HCT116 (cell line): Measurements from ENCODE around the gene IFT122. TPM values are rescaled to one million over a fixed set of nuclear protein-coding genes. Genes with fewer than 3 reads are reported as not detected.

ENCODE experiments used
- ATAC-seq: fragments of 200-7000 bp; cut with Tn5 transposase; 2 replicates; pipeline ENCODE4 v1.9.1; 2020; ENCODE audit warnings: mild to moderate bottlenecking, moderate library complexity
- BruUV-seq: library from RNA; stranded (reverse); fragments of 400-500 nt; replicated peaks from 2 replicates; lab custom pipeline; 2021; lab: Mats Ljungman, UMichigan
- CTCF ChIA-PET: fragments of 300-600 bp; sonication (Branson Sonifier 250); formaldehyde crosslinking; loops from one replicate; lab custom pipeline; 2021; ENCODE audit warnings: antibody characterized with exemption; lab: Charles Lee
- POLR2A ChIA-PET: fragments of 300-600, 350-600 bp; sonication (Branson Sonifier 250); formaldehyde crosslinking; loops from one replicate; lab custom pipeline; 2021; ENCODE audit warnings: antibody characterized with exemption; lab: Charles Lee
- RAD21 ChIA-PET, 2 experiments: fragments of 300-600 bp; sonication (Branson Sonifier 250); formaldehyde crosslinking; loops; one replicate each; lab custom pipeline; 2023; ENCODE audit warnings: low total read pairs in 2 of 2; ENCODE audit not compliant: uncharacterized antibody in 2 of 2, unreplicated experiment in 2 of 2, low non-redundant PET in 1 of 2; lab: Charles Lee
- DNase-seq: peaks from one replicate; pipeline ENCODE4 v3.0.0-alpha.2; 2010; ENCODE audit warnings: low read depth, low spot score
- H2AFZ ChIP-seq: fragments of 200-600 bp; shearing (Covaris generic), sonication (generic); 2 replicates; pipeline ENCODE4 v1.6.1; 2017; ENCODE audit warnings: low read depth, mixed run types, mixed read lengths, antibody characterized with exemption, low read length; ENCODE audit not compliant: poor library complexity, severe bottlenecking
- H3K27ac ChIP-seq: 2 replicates; pipeline ENCODE4 v1.5.1; 2012; ENCODE audit warnings: low read depth, low read length
- H3K27me3 ChIP-seq: fragments of 200-600 bp; sonication (generic); 2 replicates; pipeline ENCODE4 v1.6.1; 2016; ENCODE audit warnings: mixed run types, low read length, mixed read lengths; ENCODE audit not compliant: insufficient read depth
- H3K36me3 ChIP-seq, 2 experiments: fragments of 200-500 bp in 1 of 2; fragments of 200-600 bp in 1 of 2; sonication (Bioruptor generic) in 1 of 2; sonication (generic) in 1 of 2; 2 replicates each; pipeline versions ENCODE4 v1.5.1 to v1.6.1; 2014 to 2016; ENCODE audit warnings: low read length in 2 of 2, inconsistent platforms in 1 of 2, mixed read lengths in 1 of 2, mixed run types in 1 of 2; ENCODE audit not compliant: insufficient read depth in 2 of 2, control insufficient read depth in 1 of 2
- H3K4me1 ChIP-seq, 2 experiments: fragments of 200-600 bp in 1 of 2; sonication (generic) in 1 of 2; 2 replicates each; pipeline versions ENCODE4 v1.5.1 to v1.6.1; 2012 to 2017; ENCODE audit warnings: low read length in 2 of 2, inconsistent platforms in 1 of 2, mild to moderate bottlenecking in 1 of 2, mixed read lengths in 1 of 2, mixed run types in 1 of 2, moderate library complexity in 1 of 2; ENCODE audit not compliant: insufficient read depth in 2 of 2, control insufficient read depth in 1 of 2
- H3K4me2 ChIP-seq: fragments of 200-600 bp; sonication (generic); 2 replicates; pipeline ENCODE4 v1.6.1; 2017; ENCODE audit warnings: mixed run types, low read length, mixed read lengths
- H3K4me3 ChIP-seq, 2 experiments: fragments of 200-600 bp in 1 of 2; sonication (generic) in 1 of 2; replicated peaks in 1 of 2; 2 replicates each; pipeline ENCODE4 v1.5.1; 2011 to 2016; ENCODE audit warnings: low read length in 2 of 2, control low read depth in 1 of 2, low read depth in 1 of 2, mild to moderate bottlenecking in 1 of 2, mixed read lengths in 1 of 2, mixed run types in 1 of 2
- H3K79me2 ChIP-seq: fragments of 200-600 bp; sonication (generic); 2 replicates; pipeline ENCODE4 v1.6.1; 2017; ENCODE audit warnings: mild to moderate bottlenecking, mixed run types, low read length, moderate library complexity, mixed read lengths; ENCODE audit not compliant: insufficient read depth
- H3K9ac ChIP-seq: fragments of 200-600 bp; sonication (generic); 2 replicates; pipeline ENCODE4 v1.6.1; 2016; ENCODE audit warnings: low read length, mixed read lengths
- H3K9me2 ChIP-seq: fragments of 200-600 bp; sonication (generic), shearing (Covaris generic); 2 replicates; pipeline ENCODE4 v1.6.1; 2017; ENCODE audit warnings: mixed run types, mild to moderate bottlenecking, moderate library complexity; ENCODE audit not compliant: insufficient read depth
- H3K9me3 ChIP-seq, 2 experiments: fragments of 200-500 bp in 1 of 2; fragments of 200-600 bp in 1 of 2; sonication (Bioruptor generic) in 1 of 2; sonication (generic) in 1 of 2; 2 replicates each; pipeline ENCODE4 v1.6.1; 2014 to 2017; ENCODE audit warnings: low read length in 2 of 2, mixed read lengths in 2 of 2, inconsistent platforms in 1 of 2, low read depth in 1 of 2, mild to moderate bottlenecking in 1 of 2, mixed run types in 1 of 2, moderate library complexity in 1 of 2; ENCODE audit not compliant: control insufficient read depth in 1 of 2, insufficient read depth in 1 of 2
- H4K20me1 ChIP-seq: fragments of 200-600 bp; sonication (generic), shearing (Covaris generic); 2 replicates; pipeline ENCODE4 v1.6.1; 2017; ENCODE audit warnings: mixed run types, mild to moderate bottlenecking, moderate library complexity; ENCODE audit not compliant: insufficient read depth
- CBX3 ChIP-seq: IDR thresholded peaks from 2 replicates; pipeline ENCODE4 v1.6.1; 2012; ENCODE audit warnings: low read depth
- CEBPB ChIP-seq: IDR thresholded peaks from 2 replicates; pipeline ENCODE4 v1.6.1; 2012; ENCODE audit warnings: low read depth
- ELF1 ChIP-seq: IDR thresholded peaks from 2 replicates; pipeline ENCODE4 v1.6.1; 2012; ENCODE audit warnings: low read depth, borderline replicate concordance
- JUND ChIP-seq: IDR thresholded peaks from 2 replicates; pipeline ENCODE4 v1.6.1; 2012
- MAX ChIP-seq: IDR thresholded peaks from 2 replicates; pipeline ENCODE4 v1.6.1; 2012
- POLR2A ChIP-seq: IDR thresholded peaks from 2 replicates; pipeline ENCODE4 v1.7.0; 2011; ENCODE audit warnings: borderline replicate concordance; ENCODE audit not compliant: insufficient read depth, insufficient read length; ENCODE audit errors: extremely low read depth
- RAD21 ChIP-seq: IDR thresholded peaks from 2 replicates; pipeline ENCODE4 v1.6.1; 2012; ENCODE audit warnings: low read depth, mild to moderate bottlenecking
- SP1 ChIP-seq: IDR thresholded peaks from 2 replicates; pipeline ENCODE4 v1.6.1; 2012; ENCODE audit warnings: low read depth
- SRF ChIP-seq: IDR thresholded peaks from 2 replicates; pipeline ENCODE4 v1.6.1; 2012; ENCODE audit warnings: low read depth
- TCF7L2 ChIP-seq: IDR thresholded peaks from 2 replicates; pipeline ENCODE4 v1.7.0; 2011; ENCODE audit warnings: borderline replicate concordance, inconsistent platforms; ENCODE audit not compliant: insufficient read depth, insufficient read length; ENCODE audit errors: extremely low read depth
- YY1 ChIP-seq: IDR thresholded peaks from 2 replicates; pipeline ENCODE4 v1.6.1; 2011; ENCODE audit warnings: low read length, low read depth, moderate library complexity, mild to moderate bottlenecking; ENCODE audit not compliant: insufficient replicate concordance; ENCODE audit errors: extremely low read depth
- intact Hi-C: fragments of 100-400 bp; cut with micrococcal nuclease; formaldehyde crosslinking; loops from 2 replicates; pipeline ENCODE4 v1.10.0; 2022
- total RNA-seq: library from RNA; stranded (reverse); gene quantifications from one replicate; pipeline ENCODE4 v1.2.1, GENCODE V29; 2021; ENCODE audit not compliant: unreplicated experiment
- TF ChIP-seq, protein P1 (sequence below): IDR thresholded peaks from 2 replicates; pipeline ENCODE4 v1.6.1; 2012; ENCODE audit warnings: low read depth

The IFT122 gene
- total RNA-seq, 1 experiment from 2014 or later = 21.4 TPM

DNA sequence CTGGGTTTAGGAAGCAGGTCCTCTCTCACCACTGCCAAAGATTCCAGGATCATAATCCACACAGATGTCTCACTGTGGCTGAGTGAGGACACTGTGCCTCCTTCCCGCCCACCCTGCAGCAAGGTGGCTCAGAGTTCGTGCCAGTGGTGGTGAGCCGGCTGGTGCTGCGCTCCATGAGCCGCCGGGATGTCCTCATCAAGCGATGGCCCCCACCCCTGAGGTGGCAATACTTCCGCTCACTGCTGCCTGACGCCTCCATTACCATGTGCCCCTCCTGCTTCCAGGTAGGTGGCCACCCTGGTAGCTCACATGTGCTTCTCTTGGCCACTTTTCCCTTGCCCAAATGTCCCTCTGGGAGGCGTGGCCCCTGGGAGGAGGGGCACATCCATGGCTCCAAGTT is 79.4 kb downstream of the IFT122 start (continued):
- TF ChIP-seq, protein P1, sequence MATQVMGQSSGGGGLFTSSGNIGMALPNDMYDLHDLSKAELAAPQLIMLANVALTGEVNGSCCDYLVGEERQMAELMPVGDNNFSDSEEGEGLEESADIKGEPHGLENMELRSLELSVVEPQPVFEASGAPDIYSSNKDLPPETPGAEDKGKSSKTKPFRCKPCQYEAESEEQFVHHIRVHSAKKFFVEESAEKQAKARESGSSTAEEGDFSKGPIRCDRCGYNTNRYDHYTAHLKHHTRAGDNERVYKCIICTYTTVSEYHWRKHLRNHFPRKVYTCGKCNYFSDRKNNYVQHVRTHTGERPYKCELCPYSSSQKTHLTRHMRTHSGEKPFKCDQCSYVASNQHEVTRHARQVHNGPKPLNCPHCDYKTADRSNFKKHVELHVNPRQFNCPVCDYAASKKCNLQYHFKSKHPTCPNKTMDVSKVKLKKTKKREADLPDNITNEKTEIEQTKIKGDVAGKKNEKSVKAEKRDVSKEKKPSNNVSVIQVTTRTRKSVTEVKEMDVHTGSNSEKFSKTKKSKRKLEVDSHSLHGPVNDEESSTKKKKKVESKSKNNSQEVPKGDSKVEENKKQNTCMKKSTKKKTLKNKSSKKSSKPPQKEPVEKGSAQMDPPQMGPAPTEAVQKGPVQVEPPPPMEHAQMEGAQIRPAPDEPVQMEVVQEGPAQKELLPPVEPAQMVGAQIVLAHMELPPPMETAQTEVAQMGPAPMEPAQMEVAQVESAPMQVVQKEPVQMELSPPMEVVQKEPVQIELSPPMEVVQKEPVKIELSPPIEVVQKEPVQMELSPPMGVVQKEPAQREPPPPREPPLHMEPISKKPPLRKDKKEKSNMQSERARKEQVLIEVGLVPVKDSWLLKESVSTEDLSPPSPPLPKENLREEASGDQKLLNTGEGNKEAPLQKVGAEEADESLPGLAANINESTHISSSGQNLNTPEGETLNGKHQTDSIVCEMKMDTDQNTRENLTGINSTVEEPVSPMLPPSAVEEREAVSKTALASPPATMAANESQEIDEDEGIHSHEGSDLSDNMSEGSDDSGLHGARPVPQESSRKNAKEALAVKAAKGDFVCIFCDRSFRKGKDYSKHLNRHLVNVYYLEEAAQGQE = no peak

DNA sequence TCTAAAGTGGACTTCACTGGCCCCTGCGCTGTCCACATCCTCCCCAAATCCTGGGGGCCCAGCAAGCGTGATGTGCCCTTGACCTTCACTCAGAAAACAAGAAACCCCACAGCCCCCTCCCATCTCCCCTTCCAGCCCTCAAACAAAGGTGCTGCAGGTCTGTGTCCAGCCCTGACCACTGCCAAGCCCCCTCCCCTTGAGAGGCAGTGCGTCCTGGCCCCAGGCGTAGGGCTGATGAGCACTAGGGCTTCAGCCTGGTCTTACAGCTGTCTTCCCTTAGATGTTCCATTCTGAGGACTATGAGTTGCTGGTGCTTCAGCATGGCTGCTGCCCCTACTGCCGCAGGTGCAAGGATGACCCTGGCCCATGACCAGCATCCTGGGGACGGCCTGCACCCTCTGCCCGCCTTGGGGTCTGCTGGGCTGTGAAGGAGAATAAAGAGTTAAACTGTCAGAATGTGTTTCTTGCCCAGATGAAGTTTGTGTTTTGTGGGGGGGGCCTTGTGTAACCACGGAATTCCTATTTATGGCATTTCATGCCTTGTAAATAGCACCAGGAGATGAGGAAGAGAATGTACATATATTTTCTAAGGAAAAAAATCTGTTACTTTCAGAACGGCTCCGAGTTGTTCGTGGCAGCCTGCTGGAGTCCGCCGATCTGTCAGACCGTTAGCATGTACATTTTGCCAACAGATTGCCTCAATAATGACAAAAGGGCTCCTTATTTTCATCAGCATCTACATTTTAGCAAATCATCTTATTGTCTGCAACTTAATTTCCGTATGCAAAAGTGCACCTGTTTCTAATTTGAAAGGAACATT is 80.1 kb downstream of the IFT122 start:
- TF ChIP-seq POLR2A = no peak
- TF ChIP-seq MAX = no peak
- no peak for TF ChIP-seq RAD21
- no peak for TF ChIP-seq ELF1
- TF ChIP-seq SP1 = no peak
- no peak for TF ChIP-seq TCF7L2
- no peak for TF ChIP-seq YY1
- no peak for TF ChIP-seq JUND
- no peak for TF ChIP-seq CEBPB
- no peak for TF ChIP-seq SRF
- TF ChIP-seq CBX3 = no peak
- TF ChIP-seq, protein P1 = no peak
- Histone ChIP-seq H3K4me1 (no peaks in the 10 kb centered on the region), H3K9me3 (no peaks in the 10 kb centered on the region), H3K79me2 (no peaks in the 10 kb centered on the region), H3K27ac (no peak overlapping the region), H3K9ac (no peak overlapping the region), H4K20me1 (no peaks in the 10 kb centered on the region), H3K4me3 (no peak overlapping the region), H2AFZ (no peak overlapping the region), H3K4me2 (no peak overlapping the region), H3K9me2 (no peaks in the 10 kb centered on the region), H3K36me3 (no peaks in the 10 kb centered on the region), H3K27me3 (no peaks in the 10 kb centered on the region)
- RAD21 ChIA-PET = no interaction called here
- ATAC-seq (no peak), DNase-seq (no peak)
- intact Hi-C loops = no loop called here
- POLR2A ChIA-PET = no interaction called here
- CTCF ChIA-PET = no interaction called here
- BruUV-seq = no TSS peak
